K562 (cell line): ENCODE measurements around the gene B3GAT3. TPM values are rescaled to one million over a fixed set of nuclear protein-coding genes. Genes with fewer than 3 reads are reported as not detected.
A peak's percentile ranks its signal among the peaks of the same experiment; 100 is the strongest.

Experiments
- NCOA6 ChIP-seq: fragments of 450-650 bp; IDR thresholded peaks from 2 replicates; pipeline ENCODE4 v1.6.1; 2017; ENCODE audit warnings: mild to moderate bottlenecking
- POLR3A ChIP-seq: IDR thresholded peaks from 2 replicates; pipeline ENCODE4 v1.6.1; 2011; ENCODE audit warnings: borderline replicate concordance, mild to moderate bottlenecking, moderate library complexity; ENCODE audit not compliant: insufficient read length, insufficient read depth; ENCODE audit errors: extremely low read depth
- PRDM10 ChIP-seq: fragments of 450-650 bp; IDR thresholded peaks from 2 replicates; pipeline ENCODE4 v1.6.1; 2018; ENCODE audit not compliant: partially characterized antibody
- SMARCE1 ChIP-seq: fragments of 450-650 bp; IDR thresholded peaks from 2 replicates; pipeline ENCODE4 v1.7.1; 2016; ENCODE audit warnings: mild to moderate bottlenecking
- TAF15 ChIP-seq: fragments of 200-400 bp; formaldehyde crosslinking; IDR thresholded peaks from 2 replicates; pipeline ENCODE4 v1.6.1; 2017; ENCODE audit warnings: mild to moderate bottlenecking, low read depth, low read length, moderate library complexity
- TRIM25 ChIP-seq: fragments of 450-650 bp; IDR thresholded peaks from 2 replicates; pipeline ENCODE4 v1.7.0; 2016; ENCODE audit warnings: borderline replicate concordance
- USF1 ChIP-seq: sonication (generic); formaldehyde crosslinking; IDR thresholded peaks from 2 replicates; pipeline ENCODE4 v1.9.0; 2022; ENCODE audit warnings: mild to moderate bottlenecking, missing genetic modification reagents
- ZBTB7A ChIP-seq: IDR thresholded peaks from 2 replicates; pipeline ENCODE4 v1.6.1; 2011; ENCODE audit warnings: low read depth, mild to moderate bottlenecking, low read length, moderate library complexity, borderline replicate concordance; ENCODE audit not compliant: control insufficient read depth
- ZFX ChIP-seq: sonication (generic); formaldehyde crosslinking; IDR thresholded peaks from 2 replicates; pipeline ENCODE4 v1.8.0; 2022; ENCODE audit warnings: mild to moderate bottlenecking, missing genetic modification reagents, moderate library complexity
- polyA plus RNA-seq, 8 experiments: library from polyadenylated mRNA; depleted of rRNA in 4 of 8; stranded (reverse) in 5 of 8; unstranded in 3 of 8; fragments of >200 nt; fragmentation: Nextera tagmentation in 2 of 8; fragmentation: Illumina TruSeq in 1 of 8; extraction: Ambion mirVana in 2 of 8; extraction: Trizol in 1 of 8; gene quantifications; 2 replicates each; pipeline versions ENCODE4 v1.2.1 to v1.2.3, GENCODE V29; 2011 to 2014; ENCODE audit warnings: inconsistent platforms in 1 of 8, missing spikeins in 1 of 8
- total RNA-seq, 7 experiments: library from RNA; depleted of rRNA in 6 of 7; stranded (reverse); fragments of >200 nt in 6 of 7; fragmentation: Illumina TruSeq in 2 of 7; extraction: Trizol in 2 of 7; gene quantifications; 2 replicates each; pipeline versions ENCODE4 v1.2.1 to v1.2.3, GENCODE V29; 2011 to 2021; ENCODE audit warnings: low replicate concordance in 1 of 7

Gene B3GAT3
- total and polyA plus RNA-seq, 9 of the 15 experiments (the other 6 are each of a cell fraction or from before 2014, with no cell fraction given) = 0.30 to 64.0 (median 21.4) TPM

GRCh38 chr11:62602141-62603071 is 19.4 kb downstream of the B3GAT3 start (continued):
- no peak for TF ChIP-seq TRIM25
- TF ChIP-seq POLR3A = no peak
- peak; percentile 29; the same call in 1 of the 2 replicates for TF ChIP-seq SMARCE1
- TF ChIP-seq TAF15 = 0 out of 2 replicates have a peak, but pooled peaks have one; percentile 60
- TF ChIP-seq NCOA6 = peak; percentile 43; the same call in 1 of the 2 replicates
- peak; percentile 67 for TF ChIP-seq ZFX (CRISPR knock-in tag)
- TF ChIP-seq PRDM10 = peak; percentile 60
- TF ChIP-seq USF1 (CRISPR knock-in tag) = peak; percentile 87
- peak; percentile 48; the same call in 1 of the 2 replicates for TF ChIP-seq ZBTB7A
